GM19025 (cell line): ENCODE results near the gene FADS2.

Experiments
- ATAC-seq: cut with Tn5 transposase; IDR thresholded peaks from one replicate; pipeline ENCODE4 v1.9.1; 2021; ENCODE audit warnings: mild to moderate bottlenecking, low read depth, moderate library complexity; ENCODE audit not compliant: unreplicated experiment

Gene FADS2

DNA sequence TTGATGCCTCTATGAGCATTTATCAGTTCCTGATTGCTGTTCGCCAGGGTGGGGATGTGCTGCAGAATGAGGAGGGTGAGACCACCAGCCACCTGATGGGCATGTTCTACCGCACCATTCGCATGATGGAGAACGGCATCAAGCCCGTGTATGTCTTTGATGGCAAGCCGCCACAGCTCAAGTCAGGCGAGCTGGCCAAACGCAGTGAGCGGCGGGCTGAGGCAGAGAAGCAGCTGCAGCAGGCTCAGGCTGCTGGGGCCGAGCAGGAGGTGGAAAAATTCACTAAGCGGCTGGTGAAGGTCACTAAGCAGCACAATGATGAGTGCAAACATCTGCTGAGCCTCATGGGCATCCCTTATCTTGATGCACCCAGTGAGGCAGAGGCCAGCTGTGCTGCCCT lies 32.6 kb upstream of the FADS2 start:
- no peak for ATAC-seq

GRCh38 chr11:61795876-61796526 lies 32.1 kb upstream of the FADS2 start:
- no peak for ATAC-seq

DNA sequence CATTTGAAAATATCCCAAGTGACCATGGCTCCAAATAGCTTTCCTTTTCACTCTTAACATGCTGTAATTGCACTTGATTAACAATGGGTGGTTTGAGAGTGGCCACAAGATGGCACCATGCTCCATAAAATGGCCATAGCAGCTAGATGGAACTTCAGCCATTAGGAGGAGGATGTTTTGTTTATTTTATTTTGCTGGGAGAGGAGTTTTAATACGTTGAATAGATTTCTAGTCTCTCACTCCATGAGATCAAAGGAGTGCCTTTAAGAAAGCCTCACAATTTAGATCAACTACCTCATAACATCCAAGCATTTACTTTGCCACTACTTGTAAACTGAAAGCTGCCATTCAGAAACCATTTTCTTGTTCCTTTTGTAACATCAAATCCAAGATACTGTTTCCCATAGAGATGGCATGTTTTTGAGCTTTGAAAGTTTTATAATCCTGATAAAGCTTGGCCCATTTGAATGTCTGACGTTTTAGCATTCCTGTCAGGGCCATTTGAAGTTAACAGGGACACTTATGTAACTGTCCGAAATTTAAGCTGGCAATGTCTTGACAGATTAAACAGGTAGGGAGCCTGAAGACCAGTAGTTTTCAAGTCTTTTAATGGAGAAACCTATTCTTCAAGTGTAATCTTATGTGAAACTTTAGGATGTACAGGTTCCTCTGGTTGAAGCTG lies 30.7 kb upstream of the FADS2 start:
- no peak for ATAC-seq

- no peak for ATAC-seq
Observed at GRCh38 chr11:61799665-61800284, 28.3 kb upstream of the FADS2 start.

DNA sequence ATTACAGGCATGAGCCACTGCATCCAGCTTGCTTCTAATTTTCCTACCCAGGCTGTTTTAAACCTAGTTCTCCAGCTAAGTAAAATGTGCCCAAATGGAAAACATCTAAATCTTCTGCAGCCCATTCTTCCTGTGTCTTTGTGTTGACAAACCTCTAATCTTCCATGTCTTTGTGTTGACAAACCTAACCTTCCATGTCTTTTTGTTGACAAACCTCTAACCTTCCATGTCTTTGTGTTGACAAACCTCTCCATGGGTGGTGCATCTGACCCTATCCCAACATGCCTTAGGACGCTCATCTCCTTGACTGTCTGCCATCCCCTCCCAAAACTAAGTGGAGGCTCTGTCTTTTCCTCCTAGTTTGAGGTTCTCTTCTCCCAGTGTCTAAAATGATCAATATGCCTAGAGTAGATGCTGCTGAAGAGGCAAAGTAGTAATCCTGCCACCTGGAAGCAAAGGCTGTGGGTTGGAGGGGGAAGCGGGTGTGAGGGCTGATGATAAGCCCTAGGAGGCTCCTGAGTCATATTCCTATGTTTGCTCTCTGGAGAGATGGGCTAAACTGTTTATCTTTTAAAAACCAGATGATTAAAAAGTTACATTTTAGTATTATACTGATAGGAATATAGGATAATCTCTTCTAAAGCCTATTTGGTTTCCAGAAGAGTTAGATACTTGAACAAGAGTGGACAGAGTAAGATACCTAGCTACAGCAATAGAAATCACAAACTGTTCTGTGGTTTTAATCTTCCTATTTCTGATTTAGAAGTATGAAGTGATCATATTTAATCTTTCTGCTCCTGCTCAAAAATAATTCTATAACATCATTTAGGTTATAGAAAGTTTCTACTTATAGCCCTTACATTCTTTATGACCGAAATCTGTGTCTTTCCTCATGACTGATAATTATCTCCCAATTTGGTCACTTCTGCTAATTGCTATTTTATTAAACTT lies 27.5 kb upstream of the FADS2 start:
- no peak for ATAC-seq

DNA sequence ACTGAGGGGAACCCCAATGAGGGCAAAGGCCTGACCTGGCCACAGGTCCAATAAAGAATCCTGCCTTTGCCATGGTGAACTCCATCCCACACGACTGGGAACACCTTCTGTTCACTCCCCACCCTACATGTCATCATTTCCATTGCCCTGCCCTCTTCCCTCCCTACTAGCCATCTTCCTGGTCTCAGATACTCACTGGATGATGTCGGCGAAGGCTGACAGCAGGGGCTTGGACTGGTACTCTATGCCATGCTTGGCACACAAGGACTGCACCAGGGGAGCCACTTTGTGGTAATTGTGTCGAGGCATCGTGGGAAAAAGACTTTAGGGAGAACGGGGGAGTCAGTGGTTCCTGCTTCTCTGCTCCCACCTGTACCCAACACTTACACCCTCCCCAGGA lies 25.5 kb upstream of the FADS2 start:
- no peak for ATAC-seq

DNA sequence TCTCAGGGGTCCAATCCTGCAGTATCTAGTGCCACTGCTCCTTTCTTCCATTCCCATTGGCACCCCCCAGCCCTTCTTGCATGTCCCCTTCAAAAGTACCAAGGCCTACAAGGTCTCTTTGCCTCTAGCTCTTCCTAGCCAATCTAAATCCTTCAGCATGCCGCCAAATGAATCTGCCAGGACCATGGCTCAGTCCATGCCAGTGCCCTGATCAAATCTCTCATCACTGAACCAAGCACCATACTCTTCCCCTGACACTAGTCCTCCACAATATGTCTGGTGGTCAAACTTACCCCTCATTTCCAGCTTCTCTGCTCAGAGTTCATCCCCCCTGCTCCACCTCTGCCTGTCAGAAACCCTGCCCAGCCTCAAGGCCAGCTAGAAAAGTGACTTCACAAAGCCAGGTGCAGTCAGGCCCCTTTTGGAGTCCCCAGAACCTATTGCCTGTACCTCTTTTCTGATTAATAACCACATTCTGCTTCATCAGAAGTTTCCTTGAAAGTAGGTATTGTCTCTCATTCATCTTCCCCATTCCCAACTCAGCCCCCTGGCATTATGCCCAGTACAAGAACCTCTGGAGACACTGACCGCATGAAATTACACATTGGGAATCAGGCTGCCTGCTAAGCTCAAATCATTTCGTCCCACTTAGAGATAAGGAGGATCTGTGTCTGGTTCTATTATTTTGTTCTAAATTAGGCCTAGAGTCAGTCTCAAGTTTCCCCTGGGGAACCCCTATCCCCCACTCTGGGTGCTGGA lies 24.0 kb upstream of the FADS2 start:
- ATAC-seq: no peak

- ATAC-seq: no peak
Observed at GRCh38 chr11:61805146-61805545, 23.0 kb upstream of the FADS2 start.

DNA sequence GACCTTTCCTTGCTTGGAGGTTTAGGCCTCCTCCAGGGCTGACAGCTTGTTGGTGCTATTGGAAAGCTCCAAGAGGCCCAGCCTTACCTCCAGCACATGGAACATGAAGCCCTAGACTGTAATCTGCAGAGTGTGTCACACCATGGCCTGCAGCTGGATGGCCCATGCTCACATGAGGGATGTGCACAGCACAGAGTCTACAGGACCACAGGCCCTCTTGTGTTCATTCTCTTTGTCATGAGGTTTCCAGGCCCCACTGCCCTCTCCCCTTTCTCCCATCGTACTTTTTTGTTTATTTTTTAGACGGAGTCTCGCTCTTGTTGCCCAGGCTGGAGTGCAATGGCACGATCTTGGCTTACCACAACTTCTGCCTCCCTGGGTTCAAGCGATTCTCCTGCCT lies 21.3 kb upstream of the FADS2 start:
- ATAC-seq: no peak

GRCh38 chr11:61810671-61811175 lies 17.4 kb upstream of the FADS2 start:
- ATAC-seq: no peak

GRCh38 chr11:61811831-61812230 lies 16.3 kb upstream of the FADS2 start:
- no peak for ATAC-seq

DNA sequence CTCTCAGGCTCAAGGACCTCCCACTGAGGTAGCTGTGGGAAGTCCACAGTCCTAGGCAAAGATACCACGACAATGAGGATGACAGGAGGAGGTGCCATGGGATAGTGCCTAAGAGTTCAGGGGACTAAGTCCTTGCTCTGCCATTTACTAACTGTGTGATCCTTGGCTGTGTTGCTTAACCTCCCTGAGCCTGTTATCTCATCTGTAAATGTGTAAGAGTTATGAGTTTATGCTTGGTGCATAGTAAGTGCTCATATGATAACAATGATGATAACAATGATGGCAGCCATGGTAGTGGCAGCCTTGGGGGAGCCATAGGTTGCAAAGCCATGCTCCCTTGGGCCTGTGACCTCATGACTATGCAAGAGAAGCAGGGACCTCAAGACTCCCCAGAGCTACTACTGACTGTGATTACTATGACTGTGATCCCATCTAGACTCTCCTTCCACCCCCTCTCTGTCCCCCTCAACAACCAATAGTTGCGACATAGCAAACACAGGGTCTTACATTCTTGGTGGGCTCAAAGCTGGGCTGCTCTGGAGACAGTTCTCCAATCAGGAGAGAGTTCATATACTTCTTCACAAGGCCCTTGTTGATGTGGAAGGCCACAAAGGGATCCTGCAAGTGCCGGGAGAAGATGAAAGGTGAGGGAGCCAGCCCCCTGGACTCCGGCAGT lies 15.2 kb upstream of the FADS2 start:
- ATAC-seq: no peak

GRCh38 chr11:61814247-61814957 lies 13.7 kb upstream of the FADS2 start:
- ATAC-seq: no peak

GRCh38 chr11:61814958-61815789 lies 12.9 kb upstream of the FADS2 start:
- peak; percentile 50 for ATAC-seq

- ATAC-seq: peak; percentile 21
Observed at GRCh38 chr11:61815790-61816735, 12.0 kb upstream of the FADS2 start.

GRCh38 chr11:61816736-61817455 lies 11.2 kb upstream of the FADS2 start, which contains the start of gene FADS1:
Gene FADS1 (minus strand): TSS chr11:61817003. CDS start chr11:61816929, 74 bp downstream.
- peak; percentile 56 for ATAC-seq
